Gastroesophageal sphincter (tissue), 4 donors: ENCODE results near the gene FAM120A. TPM values are rescaled to one million over a fixed set of nuclear protein-coding genes. Genes with fewer than 3 reads are reported as not detected.

Experiments
- ATAC-seq: fragments of 150-250 bp; one replicate; pipeline ENCODE4 v1.9.1; 2016; ENCODE audit warnings: mild to moderate bottlenecking, moderate library complexity
- H3K27ac ChIP-seq, 4 donors: fragments of 200-600 bp; sonication (generic) in 3 of 4; 1 replicate in 3 of 4; 2 replicates in 1 of 4; pipeline ENCODE4 v1.5.1; 2016 to 2019
- H3K27me3 ChIP-seq: fragments of 200-600 bp; sonication (generic); one replicate; pipeline ENCODE4 v1.5.1; 2019
- H3K36me3 ChIP-seq, 2 donors: fragments of 200-600 bp; sonication (generic); one replicate each; pipeline ENCODE4 v1.5.1; 2019; ENCODE audit warnings: control low read depth in 1 of 2
- H3K4me1 ChIP-seq, 3 donors: fragments of 200-600 bp; sonication (generic); 1 replicate in 2 of 3; 2 replicates in 1 of 3; pipeline ENCODE4 v1.5.1; 2016 to 2019; ENCODE audit warnings: control low read depth in 2 of 3
- H3K4me3 ChIP-seq, 2 donors: fragments of 200-600 bp; sonication (generic); one replicate each; pipeline ENCODE4 v1.5.1; 2019; ENCODE audit warnings: mild to moderate bottlenecking in 1 of 2, moderate library complexity in 1 of 2
- H3K9me3 ChIP-seq, 3 donors: fragments of 200-600 bp; sonication (generic); one replicate each; pipeline ENCODE4 v1.5.1; 2017 to 2019; ENCODE audit warnings: control low read depth in 2 of 3
- EP300 ChIP-seq: sonication (generic); formaldehyde crosslinking; IDR thresholded peaks from one replicate; pipeline ENCODE4 v1.6.1; 2017; ENCODE audit warnings: antibody characterized with exemption, mild to moderate bottlenecking
- POLR2A ChIP-seq, 2 donors: fragments of 450-650 bp; IDR thresholded peaks; one replicate each; pipeline ENCODE4 v1.6.1; 2017; ENCODE audit warnings: antibody characterized with exemption in 2 of 2, mild to moderate bottlenecking in 2 of 2, moderate library complexity in 1 of 2
- POLR2AphosphoS5 ChIP-seq: sonication (generic); formaldehyde crosslinking; IDR thresholded peaks from one replicate; pipeline ENCODE4 v1.6.1; 2017; ENCODE audit warnings: antibody characterized with exemption
- WGBS, 2 donors: methylation state at CpG; one replicate each; pipeline ENCODE4 v1.1.5; 2018; ENCODE audit warnings: low coverage in 1 of 2; 5-methylcytosine and 5-hydroxymethylcytosine counted together
- total RNA-seq, 4 donors: library from RNA; depleted of rRNA; stranded (reverse); fragments of >200 nt; gene quantifications; one replicate each; pipeline ENCODE4 v1.1.0, GENCODE V29; 2016
- TF ChIP-seq, protein P1 (sequence below), 4 experiments: fragments of 200-600 bp in 2 of 4; fragments of 450-650 bp in 2 of 4; sonication (generic) in 1 of 4; IDR thresholded peaks; one replicate each; pipeline ENCODE4 v1.5.1; 2017 to 2019; ENCODE audit warnings: antibody characterized with exemption in 4 of 4, mild to moderate bottlenecking in 2 of 4, moderate library complexity in 2 of 4

Gene FAM120A
- total RNA-seq, 4 donors from 2014 or later, result 68.6 to 116 (median 75.7) TPM

DNA sequence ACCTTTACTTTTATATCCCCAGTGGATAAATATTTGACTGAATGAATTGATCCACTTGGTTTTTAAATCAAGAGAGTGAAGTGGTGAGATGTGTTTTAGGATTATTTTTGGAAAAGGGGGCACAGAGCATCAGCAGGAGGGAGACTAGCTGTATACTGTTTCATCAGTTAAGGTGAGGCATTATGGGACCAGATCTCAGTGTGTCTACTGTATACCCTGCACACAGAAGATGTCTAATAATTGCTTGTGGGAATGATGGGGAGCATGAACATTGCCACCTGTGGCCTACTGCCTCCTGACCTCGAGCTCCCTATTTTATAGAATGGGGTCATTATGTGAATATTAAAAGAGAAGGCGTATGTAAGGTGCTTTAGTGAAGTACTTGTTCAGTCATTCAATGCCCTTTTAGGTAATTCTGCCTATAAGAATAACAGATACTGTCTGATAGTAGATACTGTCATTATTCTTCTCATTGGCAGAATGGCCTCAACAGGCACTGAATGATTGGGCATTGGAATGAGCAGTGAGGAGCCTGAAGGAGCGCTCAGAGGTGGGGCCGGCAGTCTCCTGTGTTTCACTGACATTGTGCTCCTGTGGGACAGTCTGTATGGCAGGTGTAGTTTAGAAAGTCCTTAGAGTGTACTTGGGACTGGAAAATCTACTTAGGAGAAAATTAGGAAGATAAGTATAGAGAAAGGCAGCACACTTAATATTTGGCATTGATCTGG lies 49.2 kb downstream of the FAM120A start:
- Histone ChIP-seq H3K4me3 (peak overlapping the region; percentile 8 to 32), H3K9me3 (no peaks in the 10 kb centered on the region), H3K36me3 (peaks cover 0 to 54% of the 10 kb centered on the region in 2 donors), H3K4me1 (peaks cover 0 to 44% (median 0%) of the 10 kb centered on the region in 3 donors), H3K27me3 (no peaks in the 10 kb centered on the region), H3K27ac (peak overlapping the region; percentile 49 to 68 (median 60))
- WGBS, 2 donors, result 83 to 90% methylated on average over 2 to 4 of the region's 4 CpGs
- no peak for ATAC-seq
- TF ChIP-seq EP300 (no peak), POLR2A (IDR thresholded peaks at IDR 0.05) (no peak)

DNA sequence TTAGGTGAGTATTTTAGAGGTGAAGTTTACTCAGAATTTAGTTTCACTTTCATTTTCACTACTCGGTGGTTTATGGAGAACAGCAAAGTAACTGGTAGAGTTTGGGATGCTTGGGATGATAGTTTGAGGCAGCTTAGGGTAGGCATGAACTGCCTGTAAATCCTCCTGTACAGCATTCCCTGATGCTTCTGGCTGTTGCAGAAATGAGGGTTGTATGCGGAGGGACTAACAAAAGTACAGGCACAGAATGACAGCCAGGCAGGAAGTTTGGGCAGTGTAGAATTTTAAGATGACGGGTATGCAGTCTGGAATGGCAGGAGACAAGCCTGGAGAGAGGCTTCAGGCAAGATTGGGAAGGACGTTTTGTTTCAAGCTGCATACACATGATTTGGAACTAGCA lies 49.9 kb downstream of the FAM120A start:
- no peaks in the 10 kb centered on the region for H3K9me3 ChIP-seq
- H3K27ac ChIP-seq, result peak overlapping the region; percentile 49 to 68 (median 60)
- H3K4me1 ChIP-seq, result peaks cover 0 to 50% (median 0%) of the 10 kb centered on the region in 3 donors
- peak overlapping the region; percentile 8 to 32 for H3K4me3 ChIP-seq
- TF ChIP-seq POLR2A (IDR thresholded peaks at IDR 0.05) (no peak), POLR2AphosphoS5 (no peak), EP300 (no peak)
- TF ChIP-seq, protein P1, sequence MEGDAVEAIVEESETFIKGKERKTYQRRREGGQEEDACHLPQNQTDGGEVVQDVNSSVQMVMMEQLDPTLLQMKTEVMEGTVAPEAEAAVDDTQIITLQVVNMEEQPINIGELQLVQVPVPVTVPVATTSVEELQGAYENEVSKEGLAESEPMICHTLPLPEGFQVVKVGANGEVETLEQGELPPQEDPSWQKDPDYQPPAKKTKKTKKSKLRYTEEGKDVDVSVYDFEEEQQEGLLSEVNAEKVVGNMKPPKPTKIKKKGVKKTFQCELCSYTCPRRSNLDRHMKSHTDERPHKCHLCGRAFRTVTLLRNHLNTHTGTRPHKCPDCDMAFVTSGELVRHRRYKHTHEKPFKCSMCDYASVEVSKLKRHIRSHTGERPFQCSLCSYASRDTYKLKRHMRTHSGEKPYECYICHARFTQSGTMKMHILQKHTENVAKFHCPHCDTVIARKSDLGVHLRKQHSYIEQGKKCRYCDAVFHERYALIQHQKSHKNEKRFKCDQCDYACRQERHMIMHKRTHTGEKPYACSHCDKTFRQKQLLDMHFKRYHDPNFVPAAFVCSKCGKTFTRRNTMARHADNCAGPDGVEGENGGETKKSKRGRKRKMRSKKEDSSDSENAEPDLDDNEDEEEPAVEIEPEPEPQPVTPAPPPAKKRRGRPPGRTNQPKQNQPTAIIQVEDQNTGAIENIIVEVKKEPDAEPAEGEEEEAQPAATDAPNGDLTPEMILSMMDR (IDR thresholded peaks at IDR 0.05), result no peak
- H3K27me3 ChIP-seq, result no peaks in the 10 kb centered on the region
- H3K36me3 ChIP-seq, result peaks cover 0 to 49% of the 10 kb centered on the region in 2 donors
- WGBS, 2 donors, result 13 to 31% methylated on average over 3 to 4 of the region's 4 CpGs
- ATAC-seq, result no peak

DNA sequence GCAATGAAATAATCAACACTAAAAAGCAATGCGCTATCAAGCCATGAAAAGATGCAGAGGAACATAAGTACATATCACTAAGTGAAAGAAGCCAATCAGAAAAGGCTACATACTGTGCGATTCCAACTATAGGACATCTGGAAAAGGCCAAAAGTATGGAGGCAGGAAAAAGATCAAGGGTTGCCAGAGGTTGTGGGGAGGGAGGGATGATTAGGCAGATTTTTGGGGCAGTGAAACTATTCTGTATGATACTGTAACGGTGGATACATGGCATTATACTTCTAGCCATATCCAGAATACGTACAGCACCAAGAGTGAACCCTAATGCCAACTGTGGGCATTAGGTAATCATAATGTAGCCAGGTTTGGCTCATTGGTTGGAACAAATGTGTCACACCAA lies 51.9 kb downstream of the FAM120A start:
- TF ChIP-seq EP300 (no peak), POLR2A (IDR thresholded peaks at IDR 0.05) (no peak)
- no peak for ATAC-seq
- 87 to 95% methylated on average over 4 of the region's 4 CpGs for WGBS, 2 donors
- H3K36me3 ChIP-seq, result peaks cover 0 to 30% of the 10 kb centered on the region in 2 donors
- H3K27me3 ChIP-seq, result no peaks in the 10 kb centered on the region
- peaks cover 0 to 67% (median 0%) of the 10 kb centered on the region in 3 donors for H3K4me1 ChIP-seq
- no peaks in the 10 kb centered on the region for H3K9me3 ChIP-seq
- H3K27ac ChIP-seq, result no peak overlapping the region
- no peak overlapping the region for H3K4me3 ChIP-seq

- WGBS, 2 donors, result 49 to 66% methylated on average over 4 of the region's 4 CpGs
- no peak for TF ChIP-seq POLR2A (IDR thresholded peaks at IDR 0.05)
- no peak overlapping the region for H3K4me3 ChIP-seq
- H3K36me3 ChIP-seq, result peaks cover 0 to 8% of the 10 kb centered on the region in 2 donors
- peaks cover 0 to 59% (median 0%) of the 10 kb centered on the region in 3 donors for H3K4me1 ChIP-seq
- H3K27ac ChIP-seq, result no peak overlapping the region
- ATAC-seq, result no peak
- no peaks in the 10 kb centered on the region for H3K9me3 ChIP-seq
- H3K27me3 ChIP-seq, result no peaks in the 10 kb centered on the region
Observed at GRCh38 chr9:93505541-93506132, 54.2 kb downstream of the FAM120A start.

- Histone ChIP-seq H3K4me1 (peaks cover 0 to 54% (median 0%) of the 10 kb centered on the region in 3 donors), H3K9me3 (no peaks in the 10 kb centered on the region)
Observed at GRCh38 chr9:93507768-93508167, 56.3 kb downstream of the FAM120A start.

DNA sequence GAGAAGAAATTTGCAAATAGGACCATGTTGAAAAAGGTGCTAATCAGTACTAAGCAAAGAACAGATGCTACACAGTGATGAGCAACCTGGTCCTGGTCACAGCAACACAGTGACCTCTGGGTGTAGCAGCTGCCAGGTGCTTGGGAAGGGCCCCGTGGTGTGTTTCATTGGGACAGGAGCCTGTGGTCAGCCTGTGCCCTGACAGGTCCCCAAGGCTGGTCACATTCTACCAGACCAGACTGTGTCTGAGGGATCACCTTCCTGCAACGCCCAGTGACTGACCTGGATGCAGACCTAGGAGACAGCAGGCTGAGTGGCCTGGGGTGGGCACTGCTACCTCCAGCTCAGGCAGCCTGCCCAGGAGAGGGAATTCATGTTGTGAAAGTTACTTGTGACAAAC lies 56.7 kb downstream of the FAM120A start:
- no peak overlapping the region for H3K27ac ChIP-seq
- WGBS, 2 donors, result no CpG with 5 or more reads among the region's 2 CpGs
- no peaks in the 10 kb centered on the region for H3K9me3 ChIP-seq
- no peak for TF ChIP-seq POLR2A (IDR thresholded peaks at IDR 0.05)
- peaks cover 0 to 3% of the 10 kb centered on the region in 2 donors for H3K36me3 ChIP-seq
- H3K4me1 ChIP-seq, result peaks cover 0 to 54% (median 0%) of the 10 kb centered on the region in 3 donors
- no peaks in the 10 kb centered on the region for H3K27me3 ChIP-seq
- no peak overlapping the region for H3K4me3 ChIP-seq
- ATAC-seq, result no peak

More at GRCh38 chr9:93507768-93508167, 56.3 kb downstream of the FAM120A start:
- 67 to 100% methylated on average over 1 of the region's 2 CpGs for WGBS, 2 donors
- H3K4me3 ChIP-seq, result no peak overlapping the region
- TF ChIP-seq EP300 (no peak), POLR2A (IDR thresholded peaks at IDR 0.05) (no peak), POLR2AphosphoS5 (no peak)
- TF ChIP-seq, protein P1 (IDR thresholded peaks at IDR 0.05), result no peak
- no peak overlapping the region for H3K27ac ChIP-seq
- no peaks in the 10 kb centered on the region for H3K27me3 ChIP-seq
- peaks cover 0 to 7% of the 10 kb centered on the region in 2 donors for H3K36me3 ChIP-seq
- no peak for ATAC-seq

GRCh38 chr9:93509084-93509483 lies 57.6 kb downstream of the FAM120A start:
- H3K4me1 ChIP-seq, result peaks cover 0 to 53% (median 0%) of the 10 kb centered on the region in 3 donors
- peaks cover 0 to 6% of the 10 kb centered on the region in 2 donors for H3K36me3 ChIP-seq
- no peak overlapping the region for H3K4me3 ChIP-seq
- no peak for TF ChIP-seq POLR2AphosphoS5
- TF ChIP-seq EP300, result no peak
- TF ChIP-seq POLR2A (IDR thresholded peaks at IDR 0.05), result no peak
- TF ChIP-seq, protein P1 (IDR thresholded peaks at IDR 0.05), result no peak
- no peak for ATAC-seq
- H3K27ac ChIP-seq, result no peak overlapping the region
- 100% methylated on average over 1 to 2 of the region's 2 CpGs for WGBS, 2 donors
- H3K27me3 ChIP-seq, result no peaks in the 10 kb centered on the region
- H3K9me3 ChIP-seq, result no peaks in the 10 kb centered on the region
